Neural progenitor cell (in vitro differentiated cells): ENCODE measurements around the gene KSR1.

Source experiments
- CTCF ChIP-seq: fragments of 200-600 bp; sonication (generic); IDR thresholded peaks from 2 replicates; pipeline ENCODE4 v1.5.1; 2017; ENCODE audit warnings: antibody characterized with exemption, mild to moderate bottlenecking
- EZH2 ChIP-seq: fragments of 200-600 bp; sonication (generic); IDR thresholded peaks from 2 replicates; pipeline ENCODE4 v1.6.1; 2017; ENCODE audit warnings: antibody characterized with exemption, mild to moderate bottlenecking, moderate library complexity
- EZH2phosphoT487 ChIP-seq: fragments of 200-600 bp; sonication (generic); IDR thresholded peaks from 2 replicates; pipeline ENCODE4 v1.6.1; 2017; ENCODE audit warnings: antibody characterized with exemption

- TF ChIP-seq CTCF = no peak
- TF ChIP-seq EZH2 = no peak
- TF ChIP-seq EZH2phosphoT487 = no peak
Observed at GRCh38 chr17:27572665-27573064, 116.4 kb downstream of the KSR1 start.
